GM10248 (cell line): Measurements from ENCODE around the gene NPAS2.

Experiments
- CTCF ChIA-PET: fragments of 300-600 bp; sonication (Branson Sonifier 250); formaldehyde crosslinking; extraction: SDS; loops from one replicate; lab custom pipeline; 2021; ENCODE audit warnings: antibody characterized with exemption; lab: Yijun Ruan, JAX
- POLR2A ChIA-PET: fragments of 350-650 bp; sonication (Branson Sonifier 250); formaldehyde crosslinking; extraction: SDS; loops from one replicate; lab custom pipeline; 2020; ENCODE audit warnings: antibody characterized with exemption; lab: Yijun Ruan, JAX
- DNase-seq: peaks from one replicate; pipeline ENCODE4 v3.0.0; 2012; ENCODE audit errors: extremely low spot score
- TF ChIP-seq, protein P1 (sequence below): IDR thresholded peaks from 2 replicates; pipeline ENCODE4 v1.5.1; 2012; ENCODE audit warnings: mild to moderate bottlenecking, low read depth; ENCODE audit errors: extremely low read depth, missing control alignments, control extremely low read depth

NPAS2 gene

DNA sequence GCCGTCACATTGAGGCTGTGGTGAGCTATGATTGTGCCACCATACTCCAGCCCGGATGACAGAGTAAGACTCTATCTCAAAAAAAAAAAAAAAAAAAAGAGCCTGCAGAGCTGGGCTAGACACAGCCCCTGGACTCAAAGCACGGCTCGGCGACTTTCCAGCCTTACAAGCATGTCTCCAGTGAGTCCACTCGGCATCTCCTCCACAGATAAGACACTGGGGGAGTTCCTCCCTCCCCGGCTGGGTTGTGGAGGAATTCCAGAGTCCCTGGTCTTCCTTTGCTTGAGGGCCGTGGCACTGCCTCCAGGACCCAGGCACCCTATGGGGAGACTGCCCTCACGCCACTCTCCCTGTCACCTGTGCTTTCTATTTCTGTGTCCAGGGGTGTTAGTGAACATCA is 151.3 kb downstream of the NPAS2 start:
- TF ChIP-seq, protein P1, sequence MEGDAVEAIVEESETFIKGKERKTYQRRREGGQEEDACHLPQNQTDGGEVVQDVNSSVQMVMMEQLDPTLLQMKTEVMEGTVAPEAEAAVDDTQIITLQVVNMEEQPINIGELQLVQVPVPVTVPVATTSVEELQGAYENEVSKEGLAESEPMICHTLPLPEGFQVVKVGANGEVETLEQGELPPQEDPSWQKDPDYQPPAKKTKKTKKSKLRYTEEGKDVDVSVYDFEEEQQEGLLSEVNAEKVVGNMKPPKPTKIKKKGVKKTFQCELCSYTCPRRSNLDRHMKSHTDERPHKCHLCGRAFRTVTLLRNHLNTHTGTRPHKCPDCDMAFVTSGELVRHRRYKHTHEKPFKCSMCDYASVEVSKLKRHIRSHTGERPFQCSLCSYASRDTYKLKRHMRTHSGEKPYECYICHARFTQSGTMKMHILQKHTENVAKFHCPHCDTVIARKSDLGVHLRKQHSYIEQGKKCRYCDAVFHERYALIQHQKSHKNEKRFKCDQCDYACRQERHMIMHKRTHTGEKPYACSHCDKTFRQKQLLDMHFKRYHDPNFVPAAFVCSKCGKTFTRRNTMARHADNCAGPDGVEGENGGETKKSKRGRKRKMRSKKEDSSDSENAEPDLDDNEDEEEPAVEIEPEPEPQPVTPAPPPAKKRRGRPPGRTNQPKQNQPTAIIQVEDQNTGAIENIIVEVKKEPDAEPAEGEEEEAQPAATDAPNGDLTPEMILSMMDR: no peak
- CTCF ChIA-PET: no interaction called here
- no peak for DNase-seq
- POLR2A ChIA-PET: no interaction called here

GRCh38 chr2:100972452-100972851 is 152.5 kb downstream of the NPAS2 start:
- TF ChIP-seq, protein P1: no peak
- POLR2A ChIA-PET: interaction anchor here (0.7 kb wide), 1 partner anchor 384 kb away, joined by 4 read pairs; no protein-coding TSS in a partner anchor
- DNase-seq: no peak
- CTCF ChIA-PET: no interaction called here

DNA sequence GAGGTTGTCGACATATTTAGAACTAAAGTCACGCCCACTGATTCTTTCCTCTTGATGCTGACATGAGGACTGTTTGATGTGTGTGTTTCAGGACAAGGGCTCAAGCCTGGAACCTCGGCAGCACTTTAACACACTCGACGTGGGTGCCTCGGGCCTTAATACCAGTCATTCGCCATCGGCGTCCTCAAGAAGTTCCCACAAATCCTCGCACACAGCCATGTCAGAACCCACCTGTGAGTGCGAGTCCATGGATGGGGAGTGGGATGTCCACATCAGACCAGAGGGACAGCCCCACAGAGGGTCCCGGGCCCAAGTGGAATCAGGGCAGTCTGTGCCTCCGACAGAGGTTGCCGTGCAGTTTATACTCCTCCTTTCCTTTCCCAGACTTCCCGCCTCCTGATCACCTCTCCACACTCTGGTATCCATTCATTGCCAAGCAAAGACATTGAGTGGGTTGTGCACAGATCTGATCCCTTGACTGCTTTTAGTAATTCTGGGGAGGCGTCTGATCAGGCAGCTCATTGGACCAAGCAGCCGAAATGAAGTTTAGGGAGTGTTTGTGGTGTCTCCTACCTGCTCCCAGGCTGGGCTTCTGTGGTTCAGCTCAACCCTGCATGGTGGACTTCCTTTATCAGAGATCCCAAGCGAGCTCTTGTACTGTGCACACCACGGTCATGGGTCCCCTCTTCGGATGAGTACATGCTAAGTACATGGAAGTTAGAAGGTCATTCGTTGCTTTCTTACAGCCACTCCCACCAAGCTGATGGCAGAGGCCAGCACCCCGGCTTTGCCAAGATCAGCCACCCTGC is 155.0 kb downstream of the NPAS2 start:
- ChIA-PET CTCF (no interaction called here), POLR2A (no interaction called here)
- TF ChIP-seq, protein P1: no peak
- DNase-seq: no peak

- no peak for DNase-seq
- TF ChIP-seq, protein P1: no peak
- ChIA-PET POLR2A (no interaction called here), CTCF (no interaction called here)
These were observed 155.5 kb downstream of the NPAS2 start for GRCh38 chr2:100975521-100975785.

DNA sequence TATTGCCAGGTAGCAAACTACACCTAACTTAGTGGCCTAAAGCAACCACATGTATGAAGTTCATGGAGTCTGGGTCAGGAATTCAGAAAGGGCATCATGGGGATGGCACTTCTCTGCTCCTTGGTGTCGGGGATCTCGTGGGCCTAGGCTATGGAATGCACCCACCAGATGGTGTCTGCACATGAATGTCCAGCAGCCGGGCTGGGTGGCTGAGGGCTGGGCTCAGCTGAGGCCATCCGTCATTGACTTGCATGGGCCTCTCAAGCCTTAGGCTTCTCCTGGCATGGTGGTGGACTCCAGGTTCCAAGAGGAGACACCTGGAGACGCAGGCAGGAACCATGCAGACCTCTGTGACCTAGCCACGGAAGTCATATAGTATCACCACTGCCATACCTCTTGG is 156.1 kb downstream of the NPAS2 start:
- ChIA-PET CTCF (interaction anchor here (0.8 to 1.8 kb wide), 2 partner anchors 370 to 714 kb away, joined by 3 to 6 read pairs; no protein-coding TSS in a partner anchor), POLR2A (no interaction called here)
- TF ChIP-seq, protein P1: no peak
- DNase-seq: no peak

- TF ChIP-seq, protein P1: no peak
- peak; percentile 79 for DNase-seq
- ChIA-PET POLR2A (interaction anchor here (1.2 kb wide), 1 partner anchor 25 kb away, joined by 3 read pairs; no protein-coding TSS in a partner anchor), CTCF (interaction anchor here (0.8 to 2.2 kb wide), 6 partner anchors 9 to 715 kb away, joined by 3 to 6 read pairs (median 5); no protein-coding TSS in a partner anchor)
These were observed 156.9 kb downstream of the NPAS2 start for GRCh38 chr2:100976645-100977391.
